ENCODE data around the gene ANGPTL7. TPM values are rescaled to one million over a fixed set of nuclear protein-coding genes. Genes with fewer than 3 reads are reported as not detected.
"Not testable (repeated sequence)": the region's sequence is repeated elsewhere in the genome, so short reads cannot be mapped to it uniquely, and the experiment has no call there.

The ANGPTL7 gene
- total RNA-seq, 1 donor from 2014 or later = not detected

DNA sequence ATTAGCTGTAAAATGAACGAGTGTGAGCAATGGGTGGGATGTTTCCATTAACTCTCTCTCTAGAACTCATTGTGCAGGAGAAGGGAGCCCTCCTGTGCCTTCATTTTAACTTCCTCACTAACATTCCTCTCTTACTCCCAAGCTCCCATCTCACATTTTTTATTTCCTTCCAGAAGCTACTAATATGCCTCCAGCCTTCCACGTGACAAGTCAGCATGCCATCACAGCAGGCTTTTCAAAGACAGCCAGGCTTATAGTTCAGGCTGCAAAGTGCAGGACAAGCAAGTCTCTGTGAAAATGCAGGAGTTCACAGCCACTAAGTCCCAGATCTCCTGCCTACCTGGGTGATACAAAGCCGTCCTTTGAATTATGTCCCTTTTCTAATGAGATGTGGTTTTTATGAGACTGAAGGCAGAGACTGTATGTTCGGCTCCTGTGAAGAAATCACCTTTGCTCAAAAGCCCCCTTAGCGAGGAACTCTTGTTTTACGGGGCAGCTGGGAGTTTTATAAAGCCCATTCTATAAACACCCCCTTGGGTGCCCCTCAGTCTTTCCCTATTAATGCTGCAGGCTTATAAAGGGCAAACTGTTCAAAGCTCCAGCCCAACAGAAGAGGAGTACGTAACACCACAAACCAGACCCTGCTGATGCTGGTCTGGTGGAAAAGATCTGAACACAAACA, 14.8 kb upstream of the ANGPTL7 start:
- no peaks in the 10 kb centered on the region for H3K36me3 ChIP-seq (ENCODE audit: control insufficient read depth, insufficient read depth, low read length)
- no peak for DNase-seq (ENCODE audit: low read depth)
- H3K27me3 ChIP-seq (ENCODE audit: control insufficient read depth, insufficient read depth, low read length) = no peaks in the 10 kb centered on the region
- TF ChIP-seq, protein P1, sequence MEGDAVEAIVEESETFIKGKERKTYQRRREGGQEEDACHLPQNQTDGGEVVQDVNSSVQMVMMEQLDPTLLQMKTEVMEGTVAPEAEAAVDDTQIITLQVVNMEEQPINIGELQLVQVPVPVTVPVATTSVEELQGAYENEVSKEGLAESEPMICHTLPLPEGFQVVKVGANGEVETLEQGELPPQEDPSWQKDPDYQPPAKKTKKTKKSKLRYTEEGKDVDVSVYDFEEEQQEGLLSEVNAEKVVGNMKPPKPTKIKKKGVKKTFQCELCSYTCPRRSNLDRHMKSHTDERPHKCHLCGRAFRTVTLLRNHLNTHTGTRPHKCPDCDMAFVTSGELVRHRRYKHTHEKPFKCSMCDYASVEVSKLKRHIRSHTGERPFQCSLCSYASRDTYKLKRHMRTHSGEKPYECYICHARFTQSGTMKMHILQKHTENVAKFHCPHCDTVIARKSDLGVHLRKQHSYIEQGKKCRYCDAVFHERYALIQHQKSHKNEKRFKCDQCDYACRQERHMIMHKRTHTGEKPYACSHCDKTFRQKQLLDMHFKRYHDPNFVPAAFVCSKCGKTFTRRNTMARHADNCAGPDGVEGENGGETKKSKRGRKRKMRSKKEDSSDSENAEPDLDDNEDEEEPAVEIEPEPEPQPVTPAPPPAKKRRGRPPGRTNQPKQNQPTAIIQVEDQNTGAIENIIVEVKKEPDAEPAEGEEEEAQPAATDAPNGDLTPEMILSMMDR (IDR thresholded peaks at IDR 0.05; ENCODE audit: insufficient read depth, low read length, poor library complexity, severe bottlenecking) = no peak
- no peak overlapping the region for H3K4me3 ChIP-seq (ENCODE audit: low read depth, low read length)

DNA sequence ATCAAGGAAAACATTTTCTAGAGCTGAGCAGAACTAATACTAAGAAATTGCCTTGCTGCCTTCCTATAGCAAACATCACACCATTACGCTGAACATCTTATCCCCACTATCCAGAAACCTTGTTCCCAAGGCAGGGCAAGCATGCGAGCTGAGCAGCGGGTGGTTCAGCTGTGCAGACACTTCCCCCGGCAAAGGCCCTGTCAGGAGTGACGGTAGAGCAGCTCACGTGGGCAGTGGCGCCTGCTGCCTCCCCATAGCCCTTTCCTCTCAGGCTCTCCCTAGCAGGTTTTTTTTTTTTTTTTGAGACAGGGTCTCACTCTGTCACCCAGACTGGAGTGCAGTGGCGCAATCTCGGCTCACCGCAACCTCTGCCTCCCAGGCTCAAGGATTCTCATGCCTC, 13.7 kb upstream of the ANGPTL7 start:
- Histone ChIP-seq H3K4me3 (ENCODE audit: low read depth, low read length) (no peak overlapping the region), H3K27me3 (ENCODE audit: control insufficient read depth, insufficient read depth, low read length) (no peaks in the 10 kb centered on the region), H3K36me3 (ENCODE audit: control insufficient read depth, insufficient read depth, low read length) (no peaks in the 10 kb centered on the region)
- DNase-seq (ENCODE audit: low read depth) = no peak
- TF ChIP-seq, protein P1 (IDR thresholded peaks at IDR 0.05; ENCODE audit: insufficient read depth, low read length, poor library complexity, severe bottlenecking) = no peak

DNA sequence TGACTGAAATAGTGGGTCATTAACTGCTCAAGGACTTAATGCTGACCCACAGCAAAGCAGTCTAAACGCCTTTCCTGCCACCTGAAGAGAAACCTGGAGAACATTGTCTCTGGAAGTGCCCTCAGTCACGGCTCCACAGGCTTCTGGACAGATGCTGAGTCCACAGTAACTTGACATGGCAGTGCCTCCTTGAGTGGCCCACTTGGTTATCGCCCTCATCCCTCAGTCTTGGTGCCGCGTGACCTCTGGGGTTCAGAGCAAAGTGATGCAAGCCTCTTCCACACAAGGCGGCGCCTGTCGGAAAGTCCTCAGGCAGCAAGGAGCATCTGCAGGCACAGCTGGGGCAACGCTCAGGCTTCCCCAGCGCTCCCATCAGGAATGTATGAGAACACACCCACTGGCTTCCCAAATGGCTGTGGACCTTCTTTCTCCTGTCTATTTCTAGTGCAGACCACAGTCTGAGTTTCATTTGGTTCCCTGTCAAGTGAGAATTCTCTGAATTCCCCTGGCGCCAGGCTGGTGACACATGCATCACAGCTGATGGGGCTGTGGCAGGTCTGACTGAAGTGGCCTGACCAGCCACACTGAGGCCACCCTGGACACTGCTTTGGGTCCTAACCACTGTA, 13.0 kb upstream of the ANGPTL7 start:
- Histone ChIP-seq H3K27me3 (ENCODE audit: control insufficient read depth, insufficient read depth, low read length) (no peaks in the 10 kb centered on the region), H3K36me3 (ENCODE audit: control insufficient read depth, insufficient read depth, low read length) (no peaks in the 10 kb centered on the region), H3K4me3 (ENCODE audit: low read depth, low read length) (no peak overlapping the region)
- no peak for DNase-seq (ENCODE audit: low read depth)
- TF ChIP-seq, protein P1 (IDR thresholded peaks at IDR 0.05; ENCODE audit: insufficient read depth, low read length, poor library complexity, severe bottlenecking) = no peak

DNA sequence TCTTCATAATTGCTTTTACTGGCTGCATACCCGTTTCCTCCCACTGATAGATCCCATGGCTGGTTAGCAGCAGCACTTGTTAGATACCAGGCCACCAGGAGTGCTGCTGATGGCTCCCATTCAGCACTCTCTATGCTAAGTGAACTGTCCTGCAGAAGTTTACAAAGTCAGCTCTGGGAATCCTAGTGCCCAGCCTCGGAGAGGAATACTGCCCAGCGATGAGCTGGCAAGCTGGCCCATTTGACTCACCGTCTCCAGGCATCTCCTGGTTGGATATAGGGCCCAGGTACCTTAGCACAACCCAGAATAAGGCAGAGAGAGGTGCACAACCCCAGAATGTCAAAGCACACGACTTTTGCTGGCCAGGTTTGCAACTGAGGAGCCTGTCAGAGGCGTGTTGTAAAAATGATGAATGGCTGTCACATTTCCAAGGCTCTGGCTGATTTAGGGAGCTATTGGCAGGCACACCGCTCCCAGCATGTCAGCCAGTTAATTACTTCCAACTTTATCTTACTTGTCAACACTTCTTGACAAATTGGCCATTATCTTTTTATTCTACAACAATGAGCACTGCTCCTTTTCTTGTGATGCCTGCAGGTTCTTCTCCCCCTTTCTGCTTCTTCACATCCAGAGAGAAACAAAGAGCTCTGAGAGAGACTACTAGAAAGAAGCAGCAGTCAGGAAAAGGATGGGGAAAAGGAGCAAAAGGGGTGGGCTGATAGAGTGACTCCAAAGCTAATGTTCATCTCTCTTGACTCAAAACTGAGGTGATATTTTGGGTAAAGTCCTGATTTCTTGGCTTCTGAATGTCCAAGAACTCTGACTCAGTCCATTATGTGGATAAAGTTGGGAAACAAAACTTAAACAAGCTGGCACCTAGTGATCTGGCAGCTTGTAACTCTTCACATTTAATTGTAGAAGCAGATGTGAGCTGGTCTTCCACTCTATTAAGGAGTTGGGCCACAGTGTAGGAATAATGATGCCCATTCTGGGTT, 10.8 kb upstream of the ANGPTL7 start:
- no peak for DNase-seq (ENCODE audit: low read depth)
- Histone ChIP-seq H3K27me3 (ENCODE audit: control insufficient read depth, insufficient read depth, low read length) (no peaks in the 10 kb centered on the region), H3K4me3 (ENCODE audit: low read depth, low read length) (no peak overlapping the region), H3K36me3 (ENCODE audit: control insufficient read depth, insufficient read depth, low read length) (no peaks in the 10 kb centered on the region)
- TF ChIP-seq, protein P1 (IDR thresholded peaks at IDR 0.05; ENCODE audit: insufficient read depth, low read length, poor library complexity, severe bottlenecking) = no peak

DNA sequence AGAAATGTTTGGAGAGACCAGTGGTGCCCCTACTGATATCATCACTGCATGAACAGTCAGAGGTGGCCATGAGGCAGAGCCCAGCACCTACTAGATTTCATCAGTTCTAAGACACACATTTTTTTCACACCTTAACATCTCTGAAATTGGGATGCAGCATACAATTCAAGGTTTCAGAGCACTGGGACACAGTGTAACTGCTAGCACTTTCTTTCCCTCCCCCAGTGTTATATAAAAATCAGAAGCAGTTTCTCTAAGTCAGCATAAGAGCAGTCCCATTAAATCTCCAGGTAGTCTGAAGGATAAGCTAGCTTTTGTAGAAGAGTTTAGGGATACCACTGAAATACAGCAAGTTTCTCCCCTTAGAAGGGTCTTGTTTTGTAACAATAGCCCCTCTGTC, 10.0 kb upstream of the ANGPTL7 start:
- no peaks in the 10 kb centered on the region for H3K36me3 ChIP-seq (ENCODE audit: control insufficient read depth, insufficient read depth, low read length)
- H3K27me3 ChIP-seq (ENCODE audit: control insufficient read depth, insufficient read depth, low read length) = no peaks in the 10 kb centered on the region
- TF ChIP-seq, protein P1 (IDR thresholded peaks at IDR 0.05; ENCODE audit: insufficient read depth, low read length, poor library complexity, severe bottlenecking) = no peak
- no peak for DNase-seq (ENCODE audit: low read depth)
- no peak overlapping the region for H3K4me3 ChIP-seq (ENCODE audit: low read depth, low read length)

DNA sequence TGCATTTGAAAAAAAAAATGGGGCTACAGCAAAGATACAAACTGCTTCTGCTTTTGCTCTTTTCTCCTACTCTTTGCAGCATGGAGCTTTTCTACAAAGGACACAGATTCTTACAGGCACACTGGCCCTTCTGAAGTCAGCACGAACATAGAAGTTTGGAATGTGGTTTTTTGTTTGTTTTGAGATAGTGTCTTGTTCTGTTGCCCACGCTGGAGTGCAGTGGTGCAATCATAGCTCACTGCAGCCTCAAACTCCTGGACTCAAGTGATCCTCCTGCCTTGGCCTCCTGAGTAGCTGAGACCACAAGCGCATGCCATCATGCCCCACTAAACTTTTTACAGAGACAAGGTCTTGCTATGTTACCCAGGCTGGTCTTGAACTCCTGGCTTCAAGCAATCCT, 9.4 kb upstream of the ANGPTL7 start:
- not testable (repeated sequence) for H3K4me3 ChIP-seq (ENCODE audit: low read depth, low read length); H3K27me3 ChIP-seq (ENCODE audit: control insufficient read depth, insufficient read depth, low read length); H3K36me3 ChIP-seq (ENCODE audit: control insufficient read depth, insufficient read depth, low read length); DNase-seq (ENCODE audit: low read depth)
